HG02678 (cell line): ENCODE measurements around the gene MB.
"Not testable (repeated sequence)": the region's sequence is repeated elsewhere in the genome, so short reads cannot be mapped to it uniquely, and the experiment has no call there.

Experiments
- ATAC-seq: cut with Tn5 transposase; IDR thresholded peaks from one replicate; pipeline ENCODE4 v1.9.1; 2021; ENCODE audit warnings: mild to moderate bottlenecking, moderate library complexity; ENCODE audit not compliant: unreplicated experiment

The MB gene

GRCh38 chr22:35638001-35638400, 20.9 kb upstream of the MB start:
- no peak for ATAC-seq

- ATAC-seq = no peak
These were observed 20.1 kb upstream of the MB start for GRCh38 chr22:35637254-35637653.

GRCh38 chr22:35634943-35635540, 17.9 kb upstream of the MB start:
- no peak for ATAC-seq

GRCh38 chr22:35634015-35634414, 16.9 kb upstream of the MB start:
- no peak for ATAC-seq

GRCh38 chr22:35633520-35633919, 16.4 kb upstream of the MB start:
- no peak for ATAC-seq

GRCh38 chr22:35632935-35633334, 15.8 kb upstream of the MB start:
- ATAC-seq = no peak

- ATAC-seq = no peak
These were observed 14.5 kb upstream of the MB start for GRCh38 chr22:35631597-35631996.

GRCh38 chr22:35630891-35631290, 13.8 kb upstream of the MB start:
- ATAC-seq = no peak

GRCh38 chr22:35630387-35630793, 13.3 kb upstream of the MB start:
- no peak for ATAC-seq

- ATAC-seq = peak; percentile 43
These were observed 12.5 kb upstream of the MB start for GRCh38 chr22:35629406-35630216.

- no peak for ATAC-seq
These were observed 11.6 kb upstream of the MB start for GRCh38 chr22:35628732-35629131.

GRCh38 chr22:35627267-35628041, 10.3 kb upstream of the MB start:
- no peak for ATAC-seq

GRCh38 chr22:35625763-35626432, 8.8 kb upstream of the MB start:
- ATAC-seq = no peak

- ATAC-seq = no peak
These were observed 7.4 kb upstream of the MB start for GRCh38 chr22:35624547-35624946.

- ATAC-seq = not testable (repeated sequence)
These were observed 6.8 kb upstream of the MB start for GRCh38 chr22:35623885-35624284.

- ATAC-seq = no peak
These were observed 5.2 kb upstream of the MB start for GRCh38 chr22:35622191-35622913.

GRCh38 chr22:35621451-35621850, 4.3 kb upstream of the MB start:
- ATAC-seq = no peak

- no peak for ATAC-seq
These were observed 3.6 kb upstream of the MB start for GRCh38 chr22:35620624-35621251.

GRCh38 chr22:35619336-35620094, 2.4 kb upstream of the MB start:
- no peak for ATAC-seq
